CD4-positive, alpha-beta T cell treated with Interleukin-15 for 1 hour (primary cell): ENCODE measurements around the gene MAPT.

Source experiments
- DNase-seq: peaks from one replicate; pipeline ENCODE4 v3.0.0-alpha.2; 2020

MAPT gene

GRCh38 chr17:45976391-45976754, 82.0 kb downstream of the MAPT start:
- no peak for DNase-seq

GRCh38 chr17:45976755-45977505, 82.6 kb downstream of the MAPT start:
- no peak for DNase-seq

GRCh38 chr17:45977506-45977824, 83.1 kb downstream of the MAPT start:
- no peak for DNase-seq

- DNase-seq, result no peak
Observed at GRCh38 chr17:45977976-45978626, 83.7 kb downstream of the MAPT start.

- no peak for DNase-seq
Observed at GRCh38 chr17:45979137-45979536, 84.8 kb downstream of the MAPT start.

- DNase-seq, result no peak
Observed at GRCh38 chr17:45980855-45981254, 86.5 kb downstream of the MAPT start.

GRCh38 chr17:45981306-45981705, 87.0 kb downstream of the MAPT start:
- no peak for DNase-seq

GRCh38 chr17:45982791-45983613, 88.6 kb downstream of the MAPT start:
- DNase-seq, result no peak

GRCh38 chr17:45983614-45984310, 89.4 kb downstream of the MAPT start:
- DNase-seq, result no peak

- no peak for DNase-seq
Observed at GRCh38 chr17:45984368-45984767, 90.0 kb downstream of the MAPT start.

- no peak for DNase-seq
Observed at GRCh38 chr17:45985447-45985846, 91.1 kb downstream of the MAPT start.

- DNase-seq, result no peak
Observed at GRCh38 chr17:45986056-45986455, 91.7 kb downstream of the MAPT start.

GRCh38 chr17:45987706-45988105, 93.4 kb downstream of the MAPT start:
- no peak for DNase-seq

- DNase-seq, result no peak
Observed at GRCh38 chr17:45989759-45990158, 95.4 kb downstream of the MAPT start.

GRCh38 chr17:45990886-45991285, 96.5 kb downstream of the MAPT start:
- no peak for DNase-seq

- DNase-seq, result no peak
Observed at GRCh38 chr17:45991341-45991740, 97.0 kb downstream of the MAPT start.

- no peak for DNase-seq
Observed at GRCh38 chr17:45992175-45992574, 97.8 kb downstream of the MAPT start.

- DNase-seq, result no peak
Observed at GRCh38 chr17:45992904-45993303, 98.5 kb downstream of the MAPT start.

- DNase-seq, result no peak
Observed at GRCh38 chr17:45993962-45994627, 99.7 kb downstream of the MAPT start.

- no peak for DNase-seq
Observed at GRCh38 chr17:45994987-45995386, 100.6 kb downstream of the MAPT start.

- no peak for DNase-seq
Observed at GRCh38 chr17:45995627-45996270, 101.4 kb downstream of the MAPT start.

- DNase-seq, result no peak
Observed at GRCh38 chr17:45996282-45996937, 102.1 kb downstream of the MAPT start.
